GM19463 (cell line): ENCODE measurements around the gene C14orf93.
A peak's percentile ranks its signal among the peaks of the same experiment; 100 is the strongest.
"Not testable (repeated sequence)": the region's sequence is repeated elsewhere in the genome, so short reads cannot be mapped to it uniquely, and the experiment has no call there.

Source experiments
- ATAC-seq: cut with Tn5 transposase; IDR thresholded peaks from one replicate; pipeline ENCODE4 v1.9.1; 2021; ENCODE audit warnings: mild to moderate bottlenecking, moderate library complexity; ENCODE audit not compliant: unreplicated experiment

C14orf93 gene

DNA sequence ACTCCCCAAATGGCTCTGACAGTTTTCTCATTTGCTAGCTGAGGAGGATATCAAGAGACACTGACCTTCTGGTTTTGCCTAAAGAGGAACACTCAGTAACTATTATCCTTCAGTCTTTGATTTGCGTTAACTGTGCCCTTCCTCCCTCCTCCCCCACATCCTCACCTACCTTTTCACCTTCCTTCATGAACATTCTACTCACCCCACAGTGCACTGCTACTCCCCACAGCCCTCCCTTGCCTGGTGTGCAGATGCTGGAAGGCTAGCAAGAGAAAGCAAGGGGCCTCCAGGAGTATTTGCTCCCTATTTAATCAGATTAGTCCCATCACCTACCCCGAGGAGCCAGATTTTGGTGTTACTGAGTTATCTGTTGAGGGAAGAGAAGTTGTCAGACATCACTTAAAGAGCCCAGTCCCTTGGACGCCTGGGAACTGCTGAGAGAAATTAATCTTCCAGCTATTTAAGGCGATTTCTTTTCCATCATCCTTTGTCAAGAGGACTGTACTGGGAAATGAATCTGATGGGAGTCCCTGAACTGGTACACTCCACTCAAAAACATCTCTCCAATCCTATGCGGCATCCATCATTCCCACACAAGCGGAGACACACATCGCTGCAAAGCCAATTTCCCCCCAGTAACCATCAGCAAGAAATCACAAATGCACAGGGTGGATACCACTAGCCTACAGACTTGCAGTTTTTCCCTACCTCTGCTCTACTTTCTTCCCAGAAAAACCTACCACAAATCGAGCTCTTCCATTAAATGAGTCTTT is 13.3 kb upstream of the C14orf93 start:
- ATAC-seq: no peak

DNA sequence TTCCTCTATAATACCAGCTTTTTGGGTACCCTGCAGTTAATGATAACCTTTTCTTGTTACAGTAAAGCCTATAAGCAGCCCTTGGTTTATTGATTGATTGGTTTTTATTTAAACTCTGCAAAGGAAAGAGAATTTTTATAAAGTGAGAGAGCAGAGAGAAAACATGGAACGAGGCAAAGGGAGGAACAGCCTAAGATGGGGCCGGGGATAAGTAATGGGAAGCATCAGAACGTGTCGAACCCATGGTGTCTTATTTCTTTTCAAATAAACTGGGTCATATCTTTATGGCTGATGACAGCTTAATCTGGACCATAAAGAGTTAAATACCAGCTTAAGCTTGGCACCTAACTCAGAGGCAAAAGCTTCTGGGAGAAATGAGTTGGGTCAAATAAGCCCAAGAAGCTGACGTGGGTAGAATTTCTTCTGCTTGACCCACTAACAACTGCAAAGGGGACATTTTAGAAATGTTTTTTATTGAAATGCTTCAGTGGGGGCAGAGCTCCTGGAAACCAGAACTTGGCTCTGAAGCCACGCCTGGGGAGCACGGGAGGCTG is 12.0 kb upstream of the C14orf93 start:
- ATAC-seq: no peak

DNA sequence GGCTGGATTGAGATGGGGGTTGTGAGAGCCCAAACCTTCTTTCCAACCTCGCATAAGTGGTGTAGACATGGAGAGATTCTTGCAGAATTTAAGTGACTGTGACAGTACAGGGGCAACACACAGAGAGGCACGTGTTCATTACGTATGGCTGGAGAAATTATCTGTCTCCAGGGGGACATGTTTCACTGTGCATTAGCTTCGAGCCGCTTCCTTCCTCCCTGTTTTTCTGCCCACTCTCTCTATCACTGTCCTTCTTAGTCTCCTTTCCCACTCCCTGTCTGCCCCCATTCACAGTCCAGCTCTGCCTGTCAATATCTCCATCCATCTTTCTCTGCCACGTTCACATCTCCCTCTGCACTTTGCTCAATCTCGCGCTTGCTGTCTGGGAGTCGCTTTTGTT is 11.5 kb upstream of the C14orf93 start:
- ATAC-seq: no peak

DNA sequence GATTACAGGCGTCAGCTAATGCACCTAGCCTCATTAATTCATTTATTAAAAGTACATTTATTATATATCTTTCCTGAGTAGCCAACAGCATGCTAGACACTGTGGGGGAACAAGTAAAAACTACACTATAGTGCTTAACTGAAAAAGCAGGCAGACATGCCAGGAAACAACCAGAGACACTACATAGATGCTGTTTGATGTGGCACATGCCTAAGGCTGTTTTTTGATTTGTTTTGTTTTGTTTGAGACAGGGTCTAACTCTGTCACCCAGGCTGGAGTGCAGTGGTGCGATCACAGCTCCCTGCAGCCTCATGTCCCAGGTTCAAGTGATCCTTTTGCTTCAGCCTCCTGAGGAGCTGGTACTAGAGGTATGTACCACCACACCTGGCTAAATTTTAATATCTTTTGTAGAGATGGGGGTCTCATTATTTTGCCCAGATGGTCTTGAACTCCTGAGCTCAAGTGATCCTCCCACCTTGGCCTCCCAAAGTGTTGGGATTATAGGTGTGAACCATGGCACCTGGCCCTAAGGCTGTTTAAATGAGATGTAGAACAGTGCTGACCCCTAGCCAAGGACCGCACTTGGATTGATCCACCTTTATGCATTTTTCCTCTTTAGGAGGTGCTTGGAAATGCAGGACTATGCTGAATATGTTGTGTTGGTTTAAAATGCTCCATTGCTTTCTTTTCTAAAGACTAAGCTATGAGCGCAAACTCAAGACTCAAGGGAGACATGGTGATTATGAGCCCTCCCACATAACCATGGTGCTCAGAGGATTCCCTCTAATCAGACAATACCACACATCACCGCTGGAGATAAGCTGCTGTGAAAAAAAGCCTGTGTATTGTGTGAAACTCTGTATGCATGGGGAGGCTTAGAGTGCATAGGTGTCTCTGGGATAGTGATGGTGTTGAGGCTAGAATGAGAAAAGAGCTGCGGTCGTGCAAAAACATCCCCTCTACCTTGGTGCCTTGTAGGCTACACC is 10.5 kb upstream of the C14orf93 start:
- ATAC-seq: no peak

DNA sequence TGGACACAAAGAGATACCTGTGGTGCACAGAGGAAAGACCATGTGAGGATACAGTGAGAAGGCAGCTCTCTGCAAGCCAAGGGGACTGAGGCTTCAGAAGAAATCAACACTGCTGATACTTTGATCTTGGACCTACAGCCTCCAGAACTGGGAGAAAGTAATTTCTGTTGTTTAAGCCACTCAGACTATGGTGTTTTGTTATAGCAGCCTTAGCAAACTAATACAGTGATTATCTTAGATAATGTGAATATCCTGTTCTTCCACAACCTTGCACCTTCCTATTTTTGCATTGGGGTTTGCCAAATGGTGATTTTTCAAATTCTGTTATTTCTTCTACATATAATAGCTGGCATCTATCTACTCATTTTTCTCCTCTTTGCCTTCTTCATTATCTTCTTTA is 8.2 kb upstream of the C14orf93 start:
- no peak for ATAC-seq

DNA sequence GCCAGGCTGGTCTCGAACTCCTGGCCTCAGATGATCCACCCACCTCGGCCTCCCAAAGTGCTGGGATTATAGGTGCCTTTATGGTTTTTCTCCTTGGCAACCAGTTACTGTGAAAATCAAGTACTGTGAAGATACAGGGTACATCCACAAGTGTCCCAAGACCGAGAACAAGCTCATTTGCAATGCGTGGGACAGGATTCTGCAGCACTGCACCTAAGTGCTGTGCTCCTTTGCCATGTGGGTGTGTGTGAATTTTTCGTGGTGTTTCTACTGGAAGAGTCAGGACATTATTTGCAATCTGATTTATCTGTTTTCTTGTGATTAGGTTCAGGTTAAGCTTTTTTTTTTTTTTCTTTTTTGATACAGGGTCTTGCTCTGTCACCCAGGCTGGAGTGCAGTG is 7.1 kb upstream of the C14orf93 start:
- ATAC-seq: no peak

DNA sequence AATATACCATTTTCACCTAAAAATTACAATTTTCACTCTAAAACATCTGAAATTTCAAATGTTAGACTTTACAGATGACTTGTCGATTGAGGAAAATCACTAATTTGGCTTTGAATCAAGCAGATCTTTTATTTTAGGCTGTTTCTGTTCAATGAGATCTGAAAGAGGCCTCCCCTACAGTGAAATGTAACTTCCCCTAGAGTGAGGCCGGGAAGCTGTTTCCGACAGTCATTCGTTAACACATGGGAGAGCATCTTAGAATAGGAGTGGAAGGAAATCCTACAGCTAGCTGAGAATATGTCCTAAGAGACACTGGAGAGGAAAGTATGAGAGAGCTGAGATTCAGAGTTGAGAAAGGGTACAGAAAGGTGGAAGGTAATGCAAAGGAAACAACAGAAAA is 5.7 kb upstream of the C14orf93 start:
- ATAC-seq: no peak

DNA sequence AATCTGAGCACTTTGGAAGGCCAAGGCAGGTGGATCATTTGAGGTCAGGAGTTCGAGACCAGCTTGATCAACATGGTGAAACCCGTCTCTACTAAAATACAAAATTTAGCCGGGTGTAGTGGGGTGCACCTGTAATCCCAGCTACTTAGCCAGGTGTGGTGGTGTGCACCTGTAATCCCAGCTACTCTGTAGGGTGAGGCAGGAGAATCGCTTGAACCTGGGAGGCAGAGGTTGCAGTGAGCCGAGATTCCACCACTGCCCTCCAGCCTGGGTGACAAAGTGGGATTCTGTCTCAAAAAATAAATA is 3.8 kb upstream of the C14orf93 start:
- ATAC-seq: not testable (repeated sequence)

DNA sequence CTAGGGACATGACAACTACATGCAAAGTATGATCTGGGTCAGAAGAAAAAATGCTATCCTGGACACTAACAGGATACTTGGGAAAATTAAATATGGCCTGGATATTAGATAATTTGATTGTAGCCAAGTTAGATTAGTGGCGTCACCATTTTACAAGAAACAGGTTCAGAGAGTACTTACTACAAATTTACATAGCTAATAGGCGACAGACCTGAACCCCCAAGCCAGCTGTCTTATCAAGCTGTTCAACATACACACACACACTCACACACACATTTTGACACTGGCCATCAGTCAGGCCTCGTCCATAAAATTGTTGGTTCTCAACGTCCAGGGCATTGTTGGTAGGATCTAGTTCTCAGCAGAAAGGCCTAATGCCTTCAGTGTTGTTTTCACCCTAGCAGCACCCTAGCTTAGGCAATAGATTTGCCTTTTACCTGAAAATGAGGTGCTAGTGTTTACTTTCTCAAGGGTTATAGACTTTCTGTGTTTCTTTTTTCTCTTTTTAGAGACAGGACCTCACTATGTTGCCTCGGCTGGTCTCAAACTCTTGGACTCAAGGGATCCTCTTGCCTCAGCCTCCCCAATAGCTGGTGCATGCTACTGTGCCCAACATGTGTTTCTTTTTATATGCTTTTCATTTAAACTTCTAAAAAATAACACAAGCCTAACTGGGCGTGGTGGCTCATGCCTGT is 3.3 kb upstream of the C14orf93 start:
- no peak for ATAC-seq

DNA sequence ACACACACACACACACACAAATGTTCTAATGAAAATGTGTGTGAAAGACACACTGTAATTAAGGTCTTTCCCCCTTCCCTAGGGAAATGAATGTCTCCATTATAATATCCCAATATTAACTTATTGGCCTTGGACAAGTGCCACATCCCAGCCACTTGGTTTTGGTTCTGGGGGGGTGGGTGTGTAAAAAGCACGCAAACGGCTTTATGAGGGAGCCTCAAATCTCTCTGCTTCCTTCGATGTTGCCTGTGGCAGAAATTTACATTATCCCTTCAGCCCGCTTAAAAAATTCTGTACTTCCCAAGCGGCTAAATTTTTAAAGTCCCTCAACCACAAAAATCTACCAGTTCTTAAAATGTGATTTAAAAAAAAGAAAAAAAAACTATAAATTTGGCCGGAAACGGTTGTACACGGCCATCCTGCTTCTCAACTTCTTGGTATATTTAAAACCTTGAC is 432 bp downstream of the C14orf93 start:
- ATAC-seq: no peak

DNA sequence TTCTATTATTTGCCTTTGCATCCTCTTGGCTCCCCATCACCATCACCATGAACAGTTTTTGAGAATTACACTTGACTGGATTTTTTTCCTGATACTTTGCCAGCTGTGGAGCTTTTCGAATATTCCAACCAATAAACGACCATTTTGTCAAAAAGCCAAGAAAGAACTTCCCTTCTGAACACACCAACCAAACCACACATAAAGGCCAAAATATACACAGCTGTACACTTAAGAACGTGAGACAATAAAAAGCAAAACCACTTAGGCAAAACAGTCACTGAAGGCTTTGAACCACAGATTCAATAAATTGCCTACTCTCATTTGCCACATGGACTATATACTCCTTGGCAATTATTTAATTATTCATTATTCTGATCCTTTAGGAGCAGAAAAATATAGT is 1.1 kb downstream of the C14orf93 start:
- ATAC-seq: no peak

DNA sequence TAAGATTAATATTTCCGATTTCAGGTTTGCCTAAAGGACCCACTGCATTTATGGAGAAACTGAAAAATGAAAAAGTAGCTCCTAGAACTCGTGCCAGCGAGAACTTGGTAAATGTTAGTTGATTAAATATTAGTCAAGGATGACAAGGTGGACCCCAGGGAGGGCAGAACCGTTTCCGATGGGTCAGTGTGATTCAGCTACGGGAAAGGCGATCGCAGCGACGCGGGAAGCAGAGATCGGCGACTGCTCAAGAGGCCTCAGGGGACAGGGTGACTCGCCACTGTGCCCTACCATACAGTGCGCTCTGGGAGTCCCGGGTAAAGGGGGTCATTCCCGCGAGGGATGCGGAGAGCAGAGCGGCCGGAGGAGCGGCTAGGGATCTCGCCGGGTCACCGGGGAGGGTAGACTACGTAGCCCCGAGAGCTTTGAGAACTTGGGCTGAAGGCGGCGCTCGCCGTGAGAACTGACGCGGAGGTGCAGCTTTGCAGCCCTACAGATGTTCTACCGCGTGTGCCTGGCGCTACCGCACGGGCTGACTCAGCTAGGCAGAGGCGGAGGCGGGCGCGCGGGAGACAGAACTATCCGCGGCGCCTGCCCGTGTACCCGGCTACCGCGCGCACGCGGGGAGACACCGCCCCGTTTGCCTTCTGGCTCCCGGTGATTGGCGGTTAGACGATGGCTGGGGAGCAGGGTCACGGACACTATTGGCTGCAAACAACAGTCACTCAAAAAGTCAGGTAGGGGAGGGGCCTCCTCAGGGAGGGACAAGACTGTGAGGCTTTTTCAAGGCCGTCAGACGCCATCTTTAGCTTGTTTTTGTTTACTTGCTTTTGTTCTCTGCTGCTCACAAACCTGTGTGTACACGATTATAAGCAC is 3.2 kb downstream of the C14orf93 start:
- peak; percentile 94 for ATAC-seq

DNA sequence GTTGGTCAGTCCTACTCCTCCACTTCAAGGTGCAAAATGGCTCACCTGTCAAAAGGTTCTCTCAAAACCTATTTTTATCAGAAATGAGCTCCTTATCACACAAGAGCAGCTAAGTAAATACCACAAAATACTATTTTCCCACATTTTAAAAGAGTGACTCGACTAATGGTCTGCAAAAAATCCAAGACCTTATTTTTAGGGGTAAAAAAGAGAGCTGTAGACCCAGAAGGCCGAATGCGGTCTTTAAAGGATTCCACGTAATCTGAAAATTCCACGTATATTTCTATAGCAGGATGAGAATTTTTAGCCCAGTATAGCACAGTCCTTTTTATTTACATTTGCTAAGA is 3.8 kb downstream of the C14orf93 start:
- ATAC-seq: no peak

DNA sequence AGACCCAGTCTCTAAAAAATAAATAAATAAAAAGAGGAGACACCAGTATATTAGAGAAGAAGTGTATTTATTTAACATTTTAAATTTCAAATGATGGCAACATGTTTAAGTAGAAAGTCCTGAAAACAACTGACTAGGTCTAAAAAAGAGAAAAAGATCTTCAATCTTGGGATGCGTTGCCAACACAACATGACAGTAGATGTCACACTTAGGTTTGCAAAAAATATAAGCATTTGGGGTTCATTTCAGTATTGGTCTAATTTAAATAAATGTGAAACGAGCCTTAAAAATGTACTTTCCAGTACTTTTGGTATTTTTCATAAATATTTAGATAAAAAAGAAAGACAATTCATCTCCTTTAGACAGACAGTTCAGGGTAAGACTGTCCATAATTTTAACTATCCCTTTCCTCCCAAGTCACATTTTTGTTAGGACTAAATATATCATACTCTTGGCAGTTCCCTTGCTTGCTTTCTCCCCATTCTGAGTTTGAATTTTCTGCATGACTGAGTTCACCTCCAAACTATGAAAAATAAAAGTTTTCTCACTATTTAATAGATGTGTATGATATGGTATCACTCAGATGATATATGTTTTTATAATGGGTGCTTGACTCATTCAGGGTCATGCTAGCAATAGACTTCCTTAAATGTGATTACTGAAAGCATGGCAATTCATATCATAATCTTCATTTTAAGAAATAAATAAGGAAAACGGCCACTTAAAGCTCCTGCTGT is 4.3 kb downstream of the C14orf93 start:
- ATAC-seq: no peak

DNA sequence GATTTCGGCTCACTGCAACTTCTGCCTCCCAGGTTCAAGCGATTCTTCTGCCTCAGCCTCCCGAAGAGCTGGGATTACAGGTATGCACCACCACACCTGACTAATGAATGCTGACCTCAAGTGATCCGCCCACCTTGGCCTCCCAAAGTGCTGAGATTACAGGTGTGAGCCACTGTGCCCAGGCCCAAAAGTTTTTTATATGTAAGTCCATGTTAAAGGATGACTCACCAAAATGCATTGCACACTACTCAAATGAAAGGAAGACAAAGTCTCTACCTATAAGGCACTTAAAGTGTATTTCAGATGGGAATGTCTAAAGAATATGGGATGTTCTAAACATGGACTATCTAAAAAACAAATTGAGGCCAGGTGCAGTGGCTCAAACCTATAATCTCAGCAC is 5.7 kb downstream of the C14orf93 start:
- not testable (repeated sequence) for ATAC-seq

DNA sequence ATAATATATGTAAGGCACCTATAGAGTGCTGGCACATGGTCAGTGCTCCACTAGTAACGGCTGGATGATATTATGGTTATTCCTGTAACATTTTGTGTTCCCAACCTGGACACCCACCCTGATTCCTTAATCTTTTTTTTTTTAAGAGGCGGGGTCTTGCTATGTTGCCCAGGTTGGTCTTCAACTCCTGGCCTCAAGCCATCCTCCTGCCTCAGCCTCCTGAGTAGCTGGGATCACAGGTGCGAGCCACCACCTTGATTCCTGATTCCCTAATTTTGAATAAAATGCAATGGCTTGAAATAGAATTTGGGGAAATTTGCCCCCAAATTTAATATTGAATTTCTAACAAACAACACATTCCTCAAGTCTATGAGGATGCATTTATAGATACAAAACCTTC is 7.4 kb downstream of the C14orf93 start:
- ATAC-seq: no peak

DNA sequence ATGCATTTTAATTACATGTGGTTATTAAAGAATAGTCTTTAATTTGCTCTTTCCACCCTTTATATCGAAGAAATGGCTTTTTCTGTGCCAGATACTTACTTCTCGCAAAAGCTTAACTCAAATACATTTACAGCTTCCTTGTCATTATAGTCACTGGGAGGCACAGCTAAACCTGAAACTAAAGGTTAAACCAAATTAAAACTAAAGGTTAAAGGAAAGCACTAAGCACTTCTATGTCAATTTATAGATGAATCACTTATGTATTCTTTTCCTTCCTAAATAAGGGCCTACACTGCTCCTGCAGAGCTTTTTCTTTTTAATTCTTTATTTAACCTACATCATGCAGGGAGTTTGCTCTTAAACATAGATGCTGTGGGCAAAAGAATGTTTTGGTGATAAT is 9.1 kb downstream of the C14orf93 start:
- ATAC-seq: no peak

DNA sequence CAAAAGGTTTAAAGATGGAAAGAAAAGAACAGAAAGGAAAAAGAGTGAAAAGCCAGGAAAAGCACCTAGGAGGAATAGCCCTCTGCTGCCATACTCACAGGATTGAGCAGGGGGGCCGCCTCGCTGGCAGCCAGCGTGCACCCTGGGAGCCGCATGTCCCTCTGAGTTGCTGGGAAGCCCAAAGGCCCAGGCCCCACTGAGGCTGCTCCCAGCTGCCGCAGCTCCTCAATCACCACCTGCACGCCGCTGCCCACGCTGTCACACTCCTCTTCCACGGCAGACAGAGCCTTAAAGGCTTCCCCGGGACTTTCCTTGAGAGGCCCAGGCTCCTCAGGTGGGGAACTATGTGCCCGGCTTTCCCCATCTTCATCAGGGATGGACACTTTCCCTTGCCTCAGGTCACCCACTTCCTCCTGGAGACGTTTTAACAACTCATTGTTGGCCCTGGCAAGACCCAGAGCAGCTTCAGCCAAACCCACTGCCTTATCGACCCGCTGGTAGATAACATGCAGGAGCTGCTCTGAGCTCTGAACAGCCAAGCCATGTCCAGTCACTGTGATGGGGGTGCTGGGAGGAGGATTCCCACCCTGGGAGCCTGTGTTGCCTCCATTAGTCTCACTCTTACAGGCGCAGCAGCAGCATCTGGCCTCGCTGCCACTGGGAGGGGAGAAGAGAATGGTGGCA is 11.5 kb downstream of the C14orf93 start:
- no peak for ATAC-seq

DNA sequence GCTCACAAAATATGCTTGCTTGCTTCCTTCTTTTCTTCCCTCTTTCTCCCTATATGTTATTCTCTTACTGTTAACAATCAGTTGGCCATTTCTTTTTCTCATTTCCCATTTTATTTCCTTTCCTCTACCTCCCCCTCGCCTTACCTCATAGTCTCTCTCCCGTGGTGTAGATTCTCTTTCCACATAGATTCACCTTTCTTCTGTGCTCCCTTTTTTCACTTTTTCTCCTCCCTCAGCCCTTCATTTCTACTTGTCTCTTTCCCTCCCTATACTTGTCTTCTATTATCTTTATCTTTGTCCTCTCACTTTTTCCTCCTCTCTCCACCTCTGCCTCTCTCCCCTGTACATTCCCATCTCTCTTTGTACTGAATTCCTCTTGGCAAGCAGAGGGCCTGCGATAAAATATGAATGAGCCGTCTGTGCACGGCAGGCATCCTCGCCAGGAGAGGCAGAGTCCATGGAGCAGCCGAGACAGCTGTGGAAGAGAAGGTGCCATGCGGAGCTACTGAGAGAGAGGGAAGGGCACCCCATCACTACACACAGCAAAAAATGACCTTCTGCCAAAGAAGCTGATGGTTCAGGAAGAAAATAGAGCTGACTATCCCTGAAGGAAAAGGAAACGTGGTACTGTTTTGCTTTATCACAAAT is 12.1 kb downstream of the C14orf93 start:
- ATAC-seq: no peak
